BJ (cell line): Measurements from ENCODE around the gene ZNF462. TPM values are rescaled to one million over a fixed set of nuclear protein-coding genes. Genes with fewer than 3 reads are reported as not detected.

Experiments
- CTCF ChIA-PET: fragments of 350-600 bp; formaldehyde crosslinking; extraction: SDS; loops from one replicate; lab custom pipeline; 2021; ENCODE audit warnings: antibody characterized with exemption, inconsistent platforms; lab: Yijun Ruan, JAX
- POLR2A ChIA-PET: fragments of 300-600 bp; sonication (Branson Sonifier 250); formaldehyde crosslinking; extraction: SDS; loops from one replicate; lab custom pipeline; 2021; ENCODE audit warnings: antibody characterized with exemption; lab: Charles Lee
- DNase-seq: peaks from one replicate; pipeline ENCODE4 v3.0.0-alpha.2; 2011; ENCODE audit warnings: low read depth
- H3K27me3 ChIP-seq: 2 replicates; pipeline ENCODE4 v1.6.0; 2011; ENCODE audit warnings: low read length; ENCODE audit not compliant: control insufficient read depth, insufficient read depth
- H3K36me3 ChIP-seq: 2 replicates; pipeline ENCODE4 v1.5.1; 2011; ENCODE audit warnings: low read length; ENCODE audit not compliant: control insufficient read depth, insufficient read depth
- H3K4me3 ChIP-seq: 2 replicates; pipeline ENCODE4 v1.5.1; 2011; ENCODE audit warnings: low read depth, mild to moderate bottlenecking, control low read depth, low read length
- CTCF ChIP-seq: IDR thresholded peaks from 2 replicates; pipeline ENCODE4 v1.5.1; 2011; ENCODE audit warnings: low read depth, mild to moderate bottlenecking, control low read depth, inconsistent platforms, low read length, moderate library complexity; ENCODE audit not compliant: insufficient read depth
- polyA plus RNA-seq: library from polyadenylated mRNA; depleted of rRNA; stranded (reverse); fragments of >200 nt; gene quantifications from 2 replicates; pipeline ENCODE4 v1.2.3, GENCODE V29; 2011

The ZNF462 gene
- polyA plus RNA-seq, 1 experiment = 3.5 TPM

- H3K27me3 ChIP-seq = no peaks in the 10 kb centered on the region
- ChIA-PET POLR2A (no interaction called here), CTCF (interaction anchor here (0.6 kb wide), 1 partner anchor 72 kb away, joined by 3 read pairs; no protein-coding TSS in a partner anchor)
- no peaks in the 10 kb centered on the region for H3K36me3 ChIP-seq
- DNase-seq = no peak
- no peak for TF ChIP-seq CTCF
- no peak overlapping the region for H3K4me3 ChIP-seq
Measured at GRCh38 chr9:106886111-106887046, 23.4 kb downstream of the ZNF462 start.

- Histone ChIP-seq H3K36me3 (no peaks in the 10 kb centered on the region), H3K27me3 (no peaks in the 10 kb centered on the region), H3K4me3 (no peak overlapping the region)
- ChIA-PET CTCF (interaction anchor here (0.6 kb wide), 1 partner anchor 71 kb away, joined by 3 read pairs; no protein-coding TSS in a partner anchor), POLR2A (no interaction called here)
- TF ChIP-seq CTCF = no peak
- DNase-seq = no peak
Measured at GRCh38 chr9:106887066-106887465, 24.1 kb downstream of the ZNF462 start.

- no peak for TF ChIP-seq CTCF
- CTCF ChIA-PET = interaction anchor here (1.1 to 1.7 kb wide), 2 partner anchors 9 to 257 kb away, joined by 3 read pairs; no protein-coding TSS in a partner anchor
- Histone ChIP-seq H3K36me3 (no peaks in the 10 kb centered on the region), H3K27me3 (no peaks in the 10 kb centered on the region), H3K4me3 (no peak overlapping the region)
- POLR2A ChIA-PET = no interaction called here
- no peak for DNase-seq
Measured at GRCh38 chr9:106889061-106889590, 26.2 kb downstream of the ZNF462 start.

GRCh38 chr9:106890608-106891007, 27.6 kb downstream of the ZNF462 start:
- no peaks in the 10 kb centered on the region for H3K36me3 ChIP-seq
- H3K4me3 ChIP-seq = no peak overlapping the region
- ChIA-PET CTCF (no interaction called here), POLR2A (no interaction called here)
- no peak for DNase-seq
- no peaks in the 10 kb centered on the region for H3K27me3 ChIP-seq
- TF ChIP-seq CTCF = no peak

- H3K27me3 ChIP-seq = no peaks in the 10 kb centered on the region
- no peak for DNase-seq
- H3K4me3 ChIP-seq = no peak overlapping the region
- H3K36me3 ChIP-seq = no peaks in the 10 kb centered on the region
- ChIA-PET CTCF (no interaction called here), POLR2A (interaction anchor here (0.6 kb wide), 1 partner anchor 27 kb away, joined by 3 read pairs; no protein-coding TSS in a partner anchor)
- TF ChIP-seq CTCF = no peak
Measured at GRCh38 chr9:106891286-106891685, 28.3 kb downstream of the ZNF462 start.
